ENCODE measurements around the gene OR8D1. TPM values are rescaled to one million over a fixed set of nuclear protein-coding genes. Genes with fewer than 3 reads are reported as not detected.

The OR8D1 gene
- total RNA-seq, 1 experiment from 2014 or later = not detected

DNA sequence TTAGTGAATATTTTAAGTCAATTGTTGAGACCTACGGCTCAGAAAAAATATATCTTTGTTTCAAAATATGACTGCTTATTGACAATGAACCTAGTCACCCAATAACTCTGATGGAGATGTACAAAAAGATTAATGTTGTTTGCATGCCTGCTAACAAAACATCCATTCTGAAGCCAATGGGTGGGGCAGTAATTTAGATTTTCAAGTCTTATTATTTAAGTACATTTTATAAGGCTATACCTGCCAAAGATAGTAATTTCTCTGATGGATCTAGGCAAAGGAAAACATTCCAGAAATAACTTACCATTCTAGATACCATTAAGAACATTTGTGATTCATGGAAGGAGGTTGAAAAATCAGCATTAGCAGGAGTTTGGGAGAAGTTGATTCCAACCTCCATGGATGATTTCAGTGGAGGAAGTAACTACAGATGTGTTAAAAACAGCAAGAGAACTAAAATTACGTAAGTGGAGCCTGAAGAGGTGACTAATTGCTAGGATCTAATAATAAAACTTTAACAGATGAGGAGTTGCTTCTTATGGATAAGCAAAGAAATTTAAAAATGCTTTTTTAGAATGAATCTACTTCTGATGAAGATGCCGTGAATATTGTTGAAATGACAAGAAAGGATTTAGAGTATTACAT lies 32.7 kb upstream of the OR8D1 start (continued):
- TF ChIP-seq OVOL2 (CRISPR knock-in tag; IDR thresholded peaks at IDR 0.05; ENCODE audit: borderline replicate concordance) (no peak), TCF7 (CRISPR knock-in tag; IDR thresholded peaks at IDR 0.05; ENCODE audit: low read depth) (no peak), IRF1 (CRISPR knock-in tag; IDR thresholded peaks at IDR 0.05) (no peak), FOXJ3 (CRISPR knock-in tag; IDR thresholded peaks at IDR 0.05; ENCODE audit: borderline replicate concordance) (no peak), PRRX2 (CRISPR knock-in tag; IDR thresholded peaks at IDR 0.05) (no peak)
- TF ChIP-seq, protein P1, sequence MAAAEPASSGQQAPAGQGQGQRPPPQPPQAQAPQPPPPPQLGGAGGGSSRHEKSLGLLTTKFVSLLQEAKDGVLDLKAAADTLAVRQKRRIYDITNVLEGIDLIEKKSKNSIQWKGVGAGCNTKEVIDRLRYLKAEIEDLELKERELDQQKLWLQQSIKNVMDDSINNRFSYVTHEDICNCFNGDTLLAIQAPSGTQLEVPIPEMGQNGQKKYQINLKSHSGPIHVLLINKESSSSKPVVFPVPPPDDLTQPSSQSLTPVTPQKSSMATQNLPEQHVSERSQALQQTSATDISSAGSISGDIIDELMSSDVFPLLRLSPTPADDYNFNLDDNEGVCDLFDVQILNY (CRISPR knock-in tag; IDR thresholded peaks at IDR 0.05) = no peak

DNA sequence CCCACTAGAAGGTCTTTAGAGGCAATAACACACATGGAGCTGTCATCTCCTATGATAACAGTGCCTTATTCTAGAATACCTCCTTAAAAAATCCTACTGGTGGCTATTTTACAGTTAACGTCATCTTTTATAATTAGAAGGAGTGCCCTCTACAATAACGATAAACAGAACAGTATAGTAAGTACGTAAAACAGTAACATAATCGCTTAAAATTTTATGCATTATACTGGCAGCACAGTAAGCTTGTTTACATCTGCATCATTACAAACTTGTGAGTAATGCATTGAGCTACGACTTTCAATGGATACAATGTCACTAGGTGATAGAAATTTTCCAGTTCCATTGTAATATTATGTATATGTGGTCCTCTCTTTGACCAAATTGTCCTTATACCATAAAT lies 30.6 kb upstream of the OR8D1 start:
- Mint-ChIP-seq H3K9me3 (peaks cover 22% of the 10 kb centered on the region), H3K4me1 (no peaks in the 10 kb centered on the region), H3K27ac (no peak overlapping the region), H3K36me3 (no peaks in the 10 kb centered on the region), H3K4me3 (no peak overlapping the region), H3K27me3 (ENCODE audit: low read depth) (no peaks in the 10 kb centered on the region)
- no peak for TF ChIP-seq ZNF121 (CRISPR knock-in tag; IDR thresholded peaks at IDR 0.05)
- TF ChIP-seq, protein P2, sequence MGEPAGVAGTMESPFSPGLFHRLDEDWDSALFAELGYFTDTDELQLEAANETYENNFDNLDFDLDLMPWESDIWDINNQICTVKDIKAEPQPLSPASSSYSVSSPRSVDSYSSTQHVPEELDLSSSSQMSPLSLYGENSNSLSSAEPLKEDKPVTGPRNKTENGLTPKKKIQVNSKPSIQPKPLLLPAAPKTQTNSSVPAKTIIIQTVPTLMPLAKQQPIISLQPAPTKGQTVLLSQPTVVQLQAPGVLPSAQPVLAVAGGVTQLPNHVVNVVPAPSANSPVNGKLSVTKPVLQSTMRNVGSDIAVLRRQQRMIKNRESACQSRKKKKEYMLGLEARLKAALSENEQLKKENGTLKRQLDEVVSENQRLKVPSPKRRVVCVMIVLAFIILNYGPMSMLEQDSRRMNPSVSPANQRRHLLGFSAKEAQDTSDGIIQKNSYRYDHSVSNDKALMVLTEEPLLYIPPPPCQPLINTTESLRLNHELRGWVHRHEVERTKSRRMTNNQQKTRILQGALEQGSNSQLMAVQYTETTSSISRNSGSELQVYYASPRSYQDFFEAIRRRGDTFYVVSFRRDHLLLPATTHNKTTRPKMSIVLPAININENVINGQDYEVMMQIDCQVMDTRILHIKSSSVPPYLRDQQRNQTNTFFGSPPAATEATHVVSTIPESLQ (CRISPR knock-in tag; IDR thresholded peaks at IDR 0.05) = no peak
- no peak for TF ChIP-seq USF2 (CRISPR knock-in tag; IDR thresholded peaks at IDR 0.05)
- TF ChIP-seq RORB (CRISPR knock-in tag; IDR thresholded peaks at IDR 0.05) = no peak
- TF ChIP-seq, protein P3, sequence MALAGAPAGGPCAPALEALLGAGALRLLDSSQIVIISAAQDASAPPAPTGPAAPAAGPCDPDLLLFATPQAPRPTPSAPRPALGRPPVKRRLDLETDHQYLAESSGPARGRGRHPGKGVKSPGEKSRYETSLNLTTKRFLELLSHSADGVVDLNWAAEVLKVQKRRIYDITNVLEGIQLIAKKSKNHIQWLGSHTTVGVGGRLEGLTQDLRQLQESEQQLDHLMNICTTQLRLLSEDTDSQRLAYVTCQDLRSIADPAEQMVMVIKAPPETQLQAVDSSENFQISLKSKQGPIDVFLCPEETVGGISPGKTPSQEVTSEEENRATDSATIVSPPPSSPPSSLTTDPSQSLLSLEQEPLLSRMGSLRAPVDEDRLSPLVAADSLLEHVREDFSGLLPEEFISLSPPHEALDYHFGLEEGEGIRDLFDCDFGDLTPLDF (CRISPR knock-in tag; IDR thresholded peaks at IDR 0.05) = no peak
- TF ChIP-seq ZNF317 (CRISPR knock-in tag; IDR thresholded peaks at IDR 0.05; ENCODE audit: borderline replicate concordance, low read depth) = no peak
- no peak for TF ChIP-seq MYBL2 (CRISPR knock-in tag; IDR thresholded peaks at IDR 0.05)
- TF ChIP-seq JUN (CRISPR knock-in tag; IDR thresholded peaks at IDR 0.05) = no peak
- TF ChIP-seq NFYB (CRISPR knock-in tag; conservative IDR thresholded peaks at IDR 0.05; ENCODE audit: low read depth) = no peak
- TF ChIP-seq RELA (CRISPR knock-in tag; IDR thresholded peaks at IDR 0.05; ENCODE audit: borderline replicate concordance) = no peak
- no peak for TF ChIP-seq SP1 (CRISPR knock-in tag; conservative IDR thresholded peaks at IDR 0.05)
- TF ChIP-seq EMX1 (CRISPR knock-in tag; IDR thresholded peaks at IDR 0.05) = no peak
- TF ChIP-seq ZMAT4 (CRISPR knock-in tag; IDR thresholded peaks at IDR 0.05) = no peak
- TF ChIP-seq ARID4B (CRISPR knock-in tag; IDR thresholded peaks at IDR 0.05; ENCODE audit: borderline replicate concordance) = no peak
- TF ChIP-seq, protein P4, sequence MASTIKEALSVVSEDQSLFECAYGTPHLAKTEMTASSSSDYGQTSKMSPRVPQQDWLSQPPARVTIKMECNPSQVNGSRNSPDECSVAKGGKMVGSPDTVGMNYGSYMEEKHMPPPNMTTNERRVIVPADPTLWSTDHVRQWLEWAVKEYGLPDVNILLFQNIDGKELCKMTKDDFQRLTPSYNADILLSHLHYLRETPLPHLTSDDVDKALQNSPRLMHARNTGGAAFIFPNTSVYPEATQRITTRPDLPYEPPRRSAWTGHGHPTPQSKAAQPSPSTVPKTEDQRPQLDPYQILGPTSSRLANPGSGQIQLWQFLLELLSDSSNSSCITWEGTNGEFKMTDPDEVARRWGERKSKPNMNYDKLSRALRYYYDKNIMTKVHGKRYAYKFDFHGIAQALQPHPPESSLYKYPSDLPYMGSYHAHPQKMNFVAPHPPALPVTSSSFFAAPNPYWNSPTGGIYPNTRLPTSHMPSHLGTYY (CRISPR knock-in tag; IDR thresholded peaks at IDR 0.05) = no peak
- no peak for TF ChIP-seq FOXP1 (CRISPR knock-in tag; IDR thresholded peaks at IDR 0.05; ENCODE audit: borderline replicate concordance)
- TF ChIP-seq GRHL2 (CRISPR knock-in tag; IDR thresholded peaks at IDR 0.05; ENCODE audit: insufficient replicate concordance, severe bottlenecking) = no peak
- no peak for TF ChIP-seq TEAD4 (CRISPR knock-in tag; IDR thresholded peaks at IDR 0.05)
- no peak for TF ChIP-seq IRF2 (CRISPR knock-in tag; IDR thresholded peaks at IDR 0.05; ENCODE audit: borderline replicate concordance, low read depth)
- POLR2A ChIA-PET = no interaction called here
- DNase-seq (ENCODE audit: low spot score) = no peak
- CTCF ChIA-PET = no interaction called here
- no peak for ATAC-seq
